ENCODE measurements around the gene TENM4. TPM values are rescaled to one million over a fixed set of nuclear protein-coding genes. Genes with fewer than 3 reads are reported as not detected.

TENM4 gene
- polyA plus RNA-seq, 3 donors = 0.31 to 1.7 TPM; not detected in 1

DNA sequence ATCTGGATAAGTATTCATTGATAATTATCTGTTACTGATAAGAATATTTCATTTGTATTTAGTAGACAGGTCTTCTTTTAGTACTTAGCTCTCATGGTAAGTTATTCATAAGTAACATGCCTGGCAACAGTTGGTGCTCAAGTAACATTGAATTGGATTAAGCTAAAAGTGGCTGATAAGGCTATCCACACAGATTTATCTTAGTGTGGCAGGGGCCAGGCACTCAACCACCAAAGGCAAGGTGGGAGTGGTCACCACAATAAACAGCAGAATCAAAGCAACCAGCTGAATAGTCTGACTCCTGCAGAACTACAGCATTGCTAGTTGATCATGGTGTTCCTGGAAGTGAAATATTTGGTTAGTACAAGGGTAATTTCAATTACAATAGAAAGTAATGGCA, 833.1 kb downstream of the TENM4 start:
- Histone ChIP-seq H4K20me1 (ENCODE audit: insufficient read depth, low read length) (no peaks in the 10 kb centered on the region), H2AFZ (ENCODE audit: insufficient read depth, low read depth, low read length, poor library complexity, severe bottlenecking) (no peak overlapping the region), H3K4me1 (ENCODE audit: control insufficient read depth in 1 of 2, insufficient read depth in 2 of 2, low read length in 2 of 2) (no peaks in the 10 kb centered on the region), H3K4me3 (replicated peaks in 1 of 3; ENCODE audit: low read depth in 2 of 3, low read length in 3 of 3) (no peak overlapping the region), H3K27me3 (ENCODE audit: control insufficient read depth in 2 of 2, insufficient read depth in 2 of 2, low read length in 2 of 2) (no peaks in the 10 kb centered on the region), H3K9me3 (replicated peaks in 1 of 2; ENCODE audit: control insufficient read depth in 1 of 2, insufficient read depth in 1 of 2, low read length in 2 of 2) (peaks cover 0 to 3% of the 10 kb centered on the region in 2 donors), H3K79me2 (ENCODE audit: insufficient read depth, low read length) (no peaks in the 10 kb centered on the region), H3K27ac (ENCODE audit: low read depth in 1 of 2, low read length in 2 of 2) (no peak overlapping the region), H3K9ac (ENCODE audit: insufficient read depth, low read length, poor library complexity, severe bottlenecking) (no peak overlapping the region), H3K36me3 (replicated peaks in 1 of 2; ENCODE audit: control insufficient read depth in 1 of 2, insufficient read depth in 2 of 2, low read length in 2 of 2) (no peaks in the 10 kb centered on the region), H3K4me2 (replicated peaks; ENCODE audit: extremely low read depth, low read length, poor library complexity, severe bottlenecking) (no peak overlapping the region)
- Mint-ChIP-seq H3K4me1 (no peaks in the 10 kb centered on the region), H3K36me3 (no peaks in the 10 kb centered on the region), H3K27ac (no peak overlapping the region), H3K9me3 (peaks cover 1 to 9% (median 3%) of the 10 kb centered on the region in 7 donors), H3K27me3 (ENCODE audit: low read depth in 3 of 3) (peaks cover 0 to 6% (median 4%) of the 10 kb centered on the region in 3 donors), H3K4me3 (no peak overlapping the region)
- no peak for DNase-seq
- intact Hi-C loops (cut with micrococcal nuclease) = no loop called here
- TF ChIP-seq, protein P1, sequence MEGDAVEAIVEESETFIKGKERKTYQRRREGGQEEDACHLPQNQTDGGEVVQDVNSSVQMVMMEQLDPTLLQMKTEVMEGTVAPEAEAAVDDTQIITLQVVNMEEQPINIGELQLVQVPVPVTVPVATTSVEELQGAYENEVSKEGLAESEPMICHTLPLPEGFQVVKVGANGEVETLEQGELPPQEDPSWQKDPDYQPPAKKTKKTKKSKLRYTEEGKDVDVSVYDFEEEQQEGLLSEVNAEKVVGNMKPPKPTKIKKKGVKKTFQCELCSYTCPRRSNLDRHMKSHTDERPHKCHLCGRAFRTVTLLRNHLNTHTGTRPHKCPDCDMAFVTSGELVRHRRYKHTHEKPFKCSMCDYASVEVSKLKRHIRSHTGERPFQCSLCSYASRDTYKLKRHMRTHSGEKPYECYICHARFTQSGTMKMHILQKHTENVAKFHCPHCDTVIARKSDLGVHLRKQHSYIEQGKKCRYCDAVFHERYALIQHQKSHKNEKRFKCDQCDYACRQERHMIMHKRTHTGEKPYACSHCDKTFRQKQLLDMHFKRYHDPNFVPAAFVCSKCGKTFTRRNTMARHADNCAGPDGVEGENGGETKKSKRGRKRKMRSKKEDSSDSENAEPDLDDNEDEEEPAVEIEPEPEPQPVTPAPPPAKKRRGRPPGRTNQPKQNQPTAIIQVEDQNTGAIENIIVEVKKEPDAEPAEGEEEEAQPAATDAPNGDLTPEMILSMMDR (IDR thresholded peaks at IDR 0.05) = no peak

DNA sequence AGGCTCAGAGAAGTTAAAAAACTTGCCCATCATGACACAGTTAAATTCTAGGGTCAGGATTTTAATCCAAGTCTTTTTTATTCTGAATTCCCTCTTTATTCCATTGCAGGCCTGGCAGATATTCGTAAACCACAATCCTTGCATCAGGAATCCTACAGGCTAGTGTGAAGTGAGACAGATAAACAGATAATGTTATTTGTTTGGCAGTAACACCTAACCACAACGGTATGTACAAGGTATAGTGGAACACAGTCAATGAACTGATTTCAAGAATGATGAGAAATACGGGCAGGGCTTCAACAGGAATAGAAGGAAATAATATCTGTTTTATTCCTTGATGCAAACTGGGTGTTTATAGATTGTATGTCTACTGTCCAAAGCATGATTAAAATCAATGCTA, 834.2 kb downstream of the TENM4 start:
- H3K36me3 Mint-ChIP-seq = no peaks in the 10 kb centered on the region
- H3K4me1 Mint-ChIP-seq = no peaks in the 10 kb centered on the region
- H3K9me3 ChIP-seq (replicated peaks in 1 of 2; ENCODE audit: control insufficient read depth in 1 of 2, insufficient read depth in 1 of 2, low read length in 2 of 2) = no peaks in the 10 kb centered on the region
- peaks cover 0 to 8% (median 4%) of the 10 kb centered on the region in 3 donors for H3K27me3 Mint-ChIP-seq (ENCODE audit: low read depth in 3 of 3)
- WGBS (ENCODE audit: insufficient coverage) = 86% methylated on average over 1 of the region's 3 CpGs
- H3K4me1 ChIP-seq (ENCODE audit: control insufficient read depth in 1 of 2, insufficient read depth in 2 of 2, low read length in 2 of 2) = no peaks in the 10 kb centered on the region
- no peaks in the 10 kb centered on the region for H3K27me3 ChIP-seq (ENCODE audit: control insufficient read depth in 2 of 2, insufficient read depth in 2 of 2, low read length in 2 of 2)
- intact Hi-C loops (cut with micrococcal nuclease) = no loop called here
- no peak overlapping the region for H3K9ac ChIP-seq (ENCODE audit: insufficient read depth, low read length, poor library complexity, severe bottlenecking)
- H3K9me3 Mint-ChIP-seq = peaks cover 0 to 9% (median 3%) of the 10 kb centered on the region in 7 donors
- no peak for DNase-seq
- no peak overlapping the region for H2AFZ ChIP-seq (ENCODE audit: insufficient read depth, low read depth, low read length, poor library complexity, severe bottlenecking)
- no peaks in the 10 kb centered on the region for H3K36me3 ChIP-seq (replicated peaks in 1 of 2; ENCODE audit: control insufficient read depth in 1 of 2, insufficient read depth in 2 of 2, low read length in 2 of 2)
- no peaks in the 10 kb centered on the region for H3K79me2 ChIP-seq (ENCODE audit: insufficient read depth, low read length)
- H3K27ac ChIP-seq (ENCODE audit: low read depth in 1 of 2, low read length in 2 of 2) = no peak overlapping the region
- no peak overlapping the region for H3K4me2 ChIP-seq (replicated peaks; ENCODE audit: extremely low read depth, low read length, poor library complexity, severe bottlenecking)
- H3K4me3 Mint-ChIP-seq = no peak overlapping the region
- no peak overlapping the region for H3K4me3 ChIP-seq (replicated peaks in 1 of 3; ENCODE audit: low read depth in 2 of 3, low read length in 3 of 3)
- H4K20me1 ChIP-seq (ENCODE audit: insufficient read depth, low read length) = no peaks in the 10 kb centered on the region
- H3K27ac Mint-ChIP-seq = no peak overlapping the region
- TF ChIP-seq, protein P1 (IDR thresholded peaks at IDR 0.05) = no peak

Data from CD14-positive monocyte (primary cell).